Measurements from ENCODE around the gene LGR6.
"Not testable (repeated sequence)": the region's sequence is repeated elsewhere in the genome, so short reads cannot be mapped to it uniquely, and the experiment has no call there.

The LGR6 gene

GRCh38 chr1:202159534-202160371 is 33.8 kb upstream of the LGR6 start:
- no peak for DNase-seq

DNA sequence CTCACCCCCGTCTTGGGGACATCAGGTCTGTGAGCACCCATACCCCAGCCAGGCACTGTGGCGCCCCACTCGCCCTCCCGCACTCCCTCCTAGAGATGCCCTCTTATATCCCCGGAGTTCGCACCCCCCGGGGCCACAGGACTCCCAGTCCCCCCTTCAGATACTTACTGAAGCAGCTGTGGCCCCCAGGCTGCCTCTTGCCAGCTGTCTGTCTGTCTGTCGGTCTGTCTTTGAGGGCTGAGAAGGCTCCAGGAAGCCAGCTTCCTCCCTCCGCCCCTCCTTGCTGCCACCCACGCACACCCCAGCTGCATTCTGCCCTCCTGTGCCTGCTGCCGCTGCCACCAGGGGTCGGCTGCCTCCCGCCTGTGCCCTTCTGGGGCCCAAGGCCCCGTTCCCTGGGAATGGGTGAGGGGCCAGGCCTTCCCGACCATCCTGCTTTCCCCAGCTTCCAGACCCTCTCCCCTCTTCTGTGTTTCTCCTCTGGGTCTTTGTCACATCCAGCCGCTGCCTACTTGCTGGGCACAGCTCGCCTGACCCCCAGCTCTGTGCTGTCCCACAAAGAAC is 33.1 kb upstream of the LGR6 start, which contains the start of gene PTPN7:
Gene PTPN7 (minus strand): TSS at position 226 of the 564 bp plus-strand sequence. CDS start 1,200 bp downstream, outside the sequence.
- DNase-seq, result no peak

GRCh38 chr1:202161151-202162046 is 32.2 kb upstream of the LGR6 start:
- DNase-seq, result no peak

DNA sequence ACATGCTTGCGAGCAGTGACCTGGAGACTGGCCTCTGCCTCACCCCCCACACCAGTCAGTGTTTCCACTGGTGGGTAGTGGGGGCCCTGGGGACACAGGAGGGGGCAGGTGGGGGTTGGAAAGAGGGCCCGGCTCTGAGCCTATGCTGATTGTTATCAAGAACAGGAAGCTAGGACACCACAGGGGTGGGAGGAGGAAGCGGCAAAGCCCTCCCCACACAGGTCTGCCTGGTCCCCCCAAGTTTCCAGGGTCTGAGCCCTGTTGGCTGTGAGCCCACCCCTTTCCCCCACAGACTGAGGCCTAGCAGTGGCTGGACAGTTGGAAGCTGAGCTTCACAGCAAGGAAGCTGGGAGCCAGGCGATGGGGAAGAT is 31.6 kb upstream of the LGR6 start:
- no peak for DNase-seq

DNA sequence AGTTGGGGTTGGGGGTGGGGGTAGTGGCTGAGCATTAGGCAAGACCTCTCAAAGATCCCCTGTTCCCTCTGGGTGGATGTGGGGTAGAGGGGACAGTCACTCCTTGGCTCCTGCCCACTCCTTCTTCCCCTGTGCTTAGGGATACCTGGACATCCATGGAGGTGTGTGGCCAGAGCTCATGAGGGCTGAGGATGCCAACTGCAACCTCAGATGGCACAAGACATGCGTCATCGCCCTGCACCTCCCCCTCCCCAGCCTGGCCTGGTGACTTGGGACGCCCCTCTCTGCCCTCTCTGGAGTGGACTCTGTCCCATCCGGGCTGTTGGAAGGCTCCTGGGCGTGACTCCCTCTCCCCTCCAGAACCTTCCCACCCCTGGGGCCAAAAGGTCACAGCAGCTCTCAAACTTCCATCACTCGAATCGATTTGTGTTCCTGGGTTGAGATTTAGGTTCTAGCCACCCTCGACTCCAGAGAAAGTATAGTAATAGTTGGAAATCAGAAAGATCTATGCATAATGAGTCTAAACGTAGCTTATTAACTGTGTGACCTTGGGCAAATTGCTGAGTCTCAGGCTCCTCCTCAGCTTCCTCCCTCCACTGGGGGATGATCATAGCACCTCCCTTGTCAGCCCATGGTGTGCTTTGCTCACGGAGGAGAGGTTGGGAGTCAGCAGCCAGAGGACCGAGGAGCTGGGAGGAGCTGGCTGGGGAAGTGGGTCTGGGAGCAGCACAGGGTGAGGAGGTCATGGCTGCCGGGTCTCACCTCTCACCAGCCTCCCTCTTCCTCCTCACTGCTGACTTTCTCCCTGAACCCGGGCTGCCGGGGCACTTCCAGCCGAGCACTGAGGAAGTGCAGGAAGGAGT is 30.9 kb upstream of the LGR6 start:
- no peak for DNase-seq

DNA sequence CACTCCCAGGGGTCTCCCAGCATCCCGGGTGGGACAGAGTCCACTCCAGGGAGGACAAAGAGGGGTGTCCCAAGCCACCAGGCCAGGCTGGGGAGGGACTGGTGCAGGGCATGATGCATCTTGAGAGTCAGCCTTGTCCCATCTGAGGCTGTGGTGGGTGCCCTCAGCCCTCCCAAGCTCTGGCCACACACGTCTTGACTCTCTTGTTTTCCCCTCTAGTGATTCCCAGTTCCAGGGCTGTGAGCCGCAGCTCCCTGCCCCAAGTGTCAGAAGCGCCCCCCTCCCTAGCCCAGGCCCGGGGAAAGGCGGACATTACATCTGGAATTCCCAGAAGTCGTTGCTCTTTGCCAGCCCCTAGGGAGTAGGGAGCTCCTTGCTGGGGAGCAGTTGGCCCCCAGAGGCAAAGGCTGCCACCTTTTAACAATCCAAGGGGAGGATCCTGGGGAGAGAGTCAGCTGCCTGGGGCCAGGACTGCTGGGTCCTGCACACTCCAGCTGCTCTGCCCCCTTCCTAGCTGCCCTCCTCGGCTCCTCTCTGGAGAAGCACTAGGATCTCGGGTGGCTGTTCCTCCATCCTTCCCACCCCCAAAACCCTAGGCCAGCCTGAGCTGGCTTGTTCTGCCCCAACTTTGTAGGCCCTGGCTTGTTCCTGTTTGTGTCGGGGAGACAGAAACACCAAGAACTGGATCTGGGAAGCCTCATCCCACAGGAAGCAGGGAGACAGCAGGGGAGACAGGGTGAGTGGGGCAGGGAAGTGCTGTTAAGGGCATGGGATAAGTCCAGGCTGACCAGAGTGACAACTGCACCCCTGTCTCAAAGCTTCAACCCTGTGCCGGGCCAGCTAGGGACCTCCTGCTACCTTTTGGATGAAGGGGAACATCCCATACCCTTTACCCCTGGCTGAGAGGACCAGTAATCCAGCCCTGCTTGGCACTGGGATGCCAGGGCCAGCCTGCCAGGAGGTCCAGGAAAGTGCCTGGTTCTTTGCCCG is 30.0 kb upstream of the LGR6 start:
- no peak for DNase-seq

DNA sequence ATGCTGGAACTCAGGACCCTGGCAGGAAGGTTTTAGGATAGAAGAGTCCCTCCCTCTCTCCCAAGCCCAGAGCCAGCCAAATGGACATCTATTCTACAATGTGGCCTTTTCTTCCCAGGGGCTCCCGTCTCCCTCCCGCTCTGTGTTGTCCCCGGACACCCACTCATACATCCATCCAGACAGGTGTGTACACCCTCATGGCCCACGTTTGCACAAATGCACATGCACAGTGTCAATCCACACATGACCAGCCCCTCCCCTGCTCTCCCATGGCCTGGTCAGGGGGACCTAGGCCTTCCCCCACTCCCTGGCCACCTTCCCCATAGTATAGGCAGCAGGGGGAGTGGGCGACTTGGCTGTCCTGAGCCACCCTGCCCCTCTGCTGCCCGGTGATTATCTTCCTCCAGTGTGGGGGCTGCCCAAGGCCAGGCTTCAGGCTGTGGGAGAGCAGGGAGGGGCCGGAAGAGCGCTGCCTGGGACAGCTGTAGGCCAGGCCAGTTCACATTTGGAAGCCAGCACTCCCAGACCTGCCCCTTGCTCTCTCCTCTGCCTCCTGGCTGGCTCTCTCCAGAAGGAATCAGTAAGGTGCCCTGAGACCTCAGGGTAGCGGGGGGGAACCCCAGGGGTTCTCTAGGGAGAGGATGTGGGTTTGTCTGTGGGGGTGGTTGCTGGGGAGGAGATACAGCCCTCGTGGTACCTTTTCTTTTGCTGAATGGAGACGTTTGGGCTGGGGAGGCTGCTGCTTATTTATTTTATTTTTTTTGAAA is 29.1 kb upstream of the LGR6 start:
- DNase-seq, result no peak

DNA sequence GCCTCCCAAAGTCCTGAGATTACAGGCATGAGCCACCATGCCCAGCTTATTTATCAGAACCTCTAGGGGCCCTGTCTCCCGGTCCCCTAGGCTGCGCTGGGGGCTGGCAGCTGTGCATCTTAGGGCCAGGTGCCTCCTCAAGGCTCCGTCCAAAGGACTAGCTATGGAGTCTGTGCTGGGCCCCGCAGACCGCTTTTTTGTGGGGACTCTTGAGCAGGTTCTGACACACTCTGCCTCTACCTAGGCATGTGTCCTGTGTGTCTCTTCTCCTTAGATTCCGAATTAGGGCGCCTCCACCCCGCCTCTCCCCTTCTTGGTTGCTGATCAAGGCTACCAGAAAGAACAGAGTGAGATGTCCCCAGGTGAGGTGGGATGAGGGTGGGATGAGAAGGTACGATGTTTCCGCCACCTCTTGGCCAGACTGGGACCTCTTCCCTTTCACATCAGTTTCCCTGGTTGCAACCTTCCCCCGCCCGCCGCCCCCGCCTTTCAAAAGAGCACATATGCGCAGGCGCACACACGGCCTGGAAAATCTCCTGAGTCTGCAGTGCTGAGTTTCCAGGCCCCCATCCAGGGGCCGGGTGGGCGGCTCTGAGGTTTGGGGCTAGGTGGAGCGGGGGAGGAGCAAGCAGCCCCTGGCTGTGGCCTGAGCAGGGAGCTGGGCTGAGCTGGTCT is 28.2 kb upstream of the LGR6 start:
- DNase-seq, result no peak

DNA sequence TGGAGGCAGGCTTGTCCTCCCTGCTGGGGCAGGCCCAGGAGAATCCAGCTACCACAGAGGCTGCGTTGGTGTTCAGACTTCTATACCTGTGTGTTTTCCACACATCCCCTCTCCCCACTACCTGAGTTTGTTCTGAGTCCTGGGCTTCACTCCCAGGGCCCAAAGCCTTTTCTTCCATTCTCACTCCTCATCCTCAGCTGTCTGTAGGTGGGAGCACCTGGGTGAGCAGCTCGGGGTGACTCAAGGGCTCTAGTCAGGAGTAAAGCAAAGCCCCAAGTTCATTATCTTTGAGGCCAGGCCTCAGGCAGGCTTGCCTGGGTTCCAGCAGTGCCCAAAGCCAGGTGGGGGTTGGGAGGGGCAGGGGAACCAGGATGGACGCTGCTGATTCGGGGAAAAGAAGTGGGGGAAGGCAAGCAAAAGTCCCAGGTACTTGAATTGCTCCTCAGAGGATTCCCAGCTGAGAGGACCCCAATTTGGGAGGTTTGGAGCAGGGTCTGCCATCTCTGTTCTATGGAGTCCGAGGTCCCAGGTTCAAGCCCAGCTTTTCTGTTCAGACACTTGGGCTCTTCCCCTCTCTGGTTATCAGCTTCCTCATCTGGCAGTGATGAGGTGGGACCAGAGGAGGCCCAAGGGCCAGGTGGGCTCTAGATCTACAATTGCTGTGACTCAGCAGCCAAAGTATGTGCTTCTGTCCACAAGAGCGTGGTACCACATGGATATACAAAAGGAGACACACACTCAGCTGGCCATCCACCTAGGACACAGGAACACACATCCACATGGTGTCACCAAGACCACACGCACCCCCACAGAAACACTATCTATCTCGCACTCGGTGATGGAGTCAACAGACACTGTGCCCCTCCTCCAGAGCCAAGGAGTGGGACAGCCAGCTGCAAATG is 27.4 kb upstream of the LGR6 start:
- no peak for DNase-seq

GRCh38 chr1:202167054-202167453 is 26.5 kb upstream of the LGR6 start:
- not testable (repeated sequence) for DNase-seq

GRCh38 chr1:202167708-202168415 is 25.7 kb upstream of the LGR6 start:
- no peak for DNase-seq

DNA sequence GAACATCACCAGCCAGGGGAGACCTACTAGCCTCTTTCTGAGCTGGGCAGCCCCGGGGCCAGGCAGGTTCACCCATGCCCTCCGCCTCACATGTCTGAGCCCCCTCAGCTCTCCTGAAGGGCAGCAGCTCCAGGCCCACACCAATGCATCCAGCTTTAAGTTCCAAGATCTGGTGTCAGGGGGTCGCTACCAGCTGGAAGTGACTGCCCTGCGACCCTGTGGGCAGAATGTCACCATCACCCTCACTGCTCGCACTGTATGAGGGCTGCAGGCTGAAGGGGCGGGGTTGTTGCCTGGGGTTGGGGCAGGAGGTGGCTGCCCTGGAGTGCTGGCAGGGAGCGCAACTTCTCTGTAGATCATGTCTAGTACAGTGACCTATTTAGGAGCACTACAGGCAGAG is 24.7 kb upstream of the LGR6 start:
- DNase-seq, result no peak

DNA sequence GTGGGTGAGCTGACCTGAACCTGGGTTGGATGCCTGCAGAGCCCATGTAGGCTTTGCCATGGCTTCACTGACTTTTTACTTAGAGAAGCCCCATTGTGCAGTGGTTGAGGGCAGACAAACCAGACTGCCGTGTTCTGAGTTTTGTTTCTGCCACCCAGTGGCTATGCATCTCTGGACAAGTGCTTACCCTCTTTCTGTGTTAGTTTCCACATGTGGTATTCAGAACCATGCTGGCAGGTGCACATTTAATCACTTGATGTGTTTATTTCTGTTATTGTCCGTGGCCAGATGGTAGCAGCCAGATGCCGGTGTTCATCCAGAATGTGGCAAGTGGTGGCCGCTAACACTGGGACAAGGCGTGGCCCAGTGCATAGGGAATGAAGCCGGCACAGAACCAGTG is 22.9 kb upstream of the LGR6 start:
- DNase-seq, result no peak

DNA sequence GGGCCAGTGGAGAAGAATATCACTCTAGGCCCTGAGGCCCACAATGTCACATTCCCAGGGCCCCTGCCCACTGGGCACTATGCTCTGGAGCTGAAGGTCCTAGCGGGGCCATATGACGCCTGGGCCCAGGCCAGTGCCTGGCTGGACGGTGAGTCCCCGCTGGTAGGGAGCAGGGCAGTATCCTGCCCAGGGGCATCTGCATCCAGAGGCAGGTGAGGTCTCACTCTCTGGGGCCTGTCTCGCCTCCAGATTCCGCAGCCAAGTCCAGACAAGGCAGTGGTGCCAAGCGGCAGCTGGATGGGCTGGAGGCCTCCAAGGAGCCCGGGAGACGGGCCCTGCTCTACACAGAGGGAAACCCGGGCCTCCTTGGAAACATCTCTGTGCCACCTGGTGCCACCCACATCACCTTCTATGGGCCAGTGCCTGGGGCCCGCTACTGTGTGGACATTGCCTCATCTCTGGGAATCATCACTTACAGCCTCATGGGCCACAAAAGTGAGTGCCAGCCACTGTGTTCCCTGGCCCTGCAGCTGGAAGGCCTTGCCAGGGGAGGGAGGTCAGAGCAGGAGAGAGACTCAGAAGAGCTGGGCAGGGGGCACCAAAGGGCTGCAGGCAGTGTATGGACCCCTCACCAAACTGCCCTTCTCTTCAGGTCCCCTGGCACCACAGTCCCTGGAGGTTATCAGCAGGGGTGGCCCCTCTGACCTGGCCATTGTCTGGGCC is 22.1 kb upstream of the LGR6 start:
- no peak for DNase-seq

DNA sequence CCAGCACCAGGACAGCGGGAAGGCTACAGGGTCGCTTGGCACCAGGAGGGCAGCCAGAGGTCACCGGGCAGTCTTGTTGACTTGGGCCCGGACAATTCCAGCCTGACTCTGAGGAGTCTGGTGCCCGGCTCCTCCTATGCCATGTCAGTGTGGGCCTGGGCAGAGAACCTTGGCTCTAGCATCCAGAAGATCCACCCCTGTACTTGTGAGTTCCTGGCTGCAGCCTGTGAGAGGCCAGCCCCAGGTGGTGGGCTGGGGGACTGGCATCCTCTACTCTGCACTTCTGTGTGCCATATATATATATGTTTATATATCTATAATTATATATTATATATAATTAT is 21.6 kb upstream of the LGR6 start:
- no peak for DNase-seq

- no peak for DNase-seq
Measured at GRCh38 chr1:202173993-202174392, 19.6 kb upstream of the LGR6 start.
